ENCODE measurements around the gene CRTAC1. TPM values are rescaled to one million over a fixed set of nuclear protein-coding genes. Genes with fewer than 3 reads are reported as not detected.

CRTAC1 gene
- not detected in 2 replicates for total RNA-seq

DNA sequence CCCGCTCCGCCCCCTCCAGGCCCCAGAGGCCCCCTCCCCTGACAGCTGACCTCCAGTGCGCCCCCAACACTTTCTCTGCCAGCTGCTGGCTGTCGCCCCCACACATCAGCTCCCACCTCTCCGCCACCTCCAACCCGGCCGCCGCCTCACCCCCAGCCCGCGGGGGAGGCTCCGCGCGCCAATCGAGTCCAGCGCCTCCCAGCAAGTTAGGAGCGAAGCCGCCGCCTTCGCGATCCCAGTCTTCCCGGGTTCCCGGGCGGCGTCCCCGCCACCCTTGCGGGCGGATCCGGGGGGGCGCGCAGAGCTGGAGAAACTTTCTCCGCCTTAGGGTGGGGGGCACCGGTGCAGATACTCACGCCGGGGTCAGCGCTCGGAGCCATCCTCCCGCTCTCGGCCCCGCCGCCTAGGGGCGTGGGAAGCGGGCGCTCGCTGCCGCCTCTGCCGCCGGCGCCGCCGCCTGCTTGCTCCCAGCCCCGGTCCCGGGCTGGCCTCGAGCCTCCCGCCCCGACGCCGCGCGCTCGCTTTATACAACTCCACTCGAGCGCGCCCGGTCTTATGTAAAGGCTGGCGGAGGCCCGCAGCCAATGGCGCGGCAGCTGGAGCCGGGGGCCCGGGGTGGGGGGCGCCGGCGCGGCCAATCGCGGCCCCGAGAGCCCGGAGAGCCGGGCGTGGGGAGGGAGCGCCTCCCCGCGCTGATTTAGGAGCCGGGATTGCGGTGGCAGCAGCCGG is at the start of gene CRTAC1:
Gene CRTAC1, minus strand, starts transcription at position 529 of the 729 bp plus-strand sequence. Its CDS starts 149 bp downstream, at position 380.
- peak; percentile 90 for DNase-seq (ENCODE audit: insufficient read length, low spot score, missing footprints)
- no peak within 1 kb of the TSS for H2AFZ ChIP-seq (ENCODE audit: low read length)

GRCh38 chr10:98078774-98079173 is 48.4 kb upstream of the CRTAC1 start:
- no peak for TF ChIP-seq CTCF (IDR thresholded peaks at IDR 0.05; ENCODE audit: extremely low read depth, low read depth, low read length)
- H3K4me1 ChIP-seq (ENCODE audit: insufficient read depth, low read length) = no peaks in the 10 kb centered on the region
- no peaks in the 10 kb centered on the region for H3K36me3 ChIP-seq (ENCODE audit: insufficient read depth, low read length)
- no peaks in the 10 kb centered on the region for H3K9me3 ChIP-seq (ENCODE audit: low read depth, low read length)
- H4K20me1 ChIP-seq (ENCODE audit: insufficient read depth, low read length) = no peaks in the 10 kb centered on the region
- H2AFZ ChIP-seq (ENCODE audit: low read length) = no peak overlapping the region
- no peak overlapping the region for H3K4me3 ChIP-seq (ENCODE audit: insufficient read depth, low read length)
- H3K4me2 ChIP-seq (ENCODE audit: insufficient read depth, low read length) = no peak overlapping the region
- no peak for DNase-seq (ENCODE audit: insufficient read length, low spot score, missing footprints)
- no peaks in the 10 kb centered on the region for H3K79me2 ChIP-seq (ENCODE audit: insufficient read depth, low read length)
- no peaks in the 10 kb centered on the region for H3K27me3 ChIP-seq (ENCODE audit: insufficient read depth, low read length)
- H3K27ac ChIP-seq (ENCODE audit: low read depth, low read length) = no peak overlapping the region

More for the DNA sequence above, at the start of gene CRTAC1:
- H3K4me2 ChIP-seq (ENCODE audit: insufficient read depth, low read length) = no peak within 1 kb of the TSS
- H3K4me3 ChIP-seq (ENCODE audit: insufficient read depth, low read length) = no peak within 1 kb of the TSS
- H4K20me1 ChIP-seq (ENCODE audit: insufficient read depth, low read length) = no peaks in the 10 kb centered on the region
- no peak for TF ChIP-seq CTCF (IDR thresholded peaks at IDR 0.05; ENCODE audit: extremely low read depth, low read depth, low read length)
- H3K4me1 ChIP-seq (ENCODE audit: insufficient read depth, low read length) = no peaks in the 10 kb centered on the region
- no peak within 1 kb of the TSS for H3K27ac ChIP-seq (ENCODE audit: low read depth, low read length)
- no peaks in the 10 kb centered on the region for H3K79me2 ChIP-seq (ENCODE audit: insufficient read depth, low read length)
- no peaks in the 10 kb centered on the region for H3K9me3 ChIP-seq (ENCODE audit: low read depth, low read length)
- H3K36me3 ChIP-seq (ENCODE audit: insufficient read depth, low read length) = no peaks in the 10 kb centered on the region
- peaks cover 54% of the 10 kb centered on the region for H3K27me3 ChIP-seq (ENCODE audit: insufficient read depth, low read length)

DNA sequence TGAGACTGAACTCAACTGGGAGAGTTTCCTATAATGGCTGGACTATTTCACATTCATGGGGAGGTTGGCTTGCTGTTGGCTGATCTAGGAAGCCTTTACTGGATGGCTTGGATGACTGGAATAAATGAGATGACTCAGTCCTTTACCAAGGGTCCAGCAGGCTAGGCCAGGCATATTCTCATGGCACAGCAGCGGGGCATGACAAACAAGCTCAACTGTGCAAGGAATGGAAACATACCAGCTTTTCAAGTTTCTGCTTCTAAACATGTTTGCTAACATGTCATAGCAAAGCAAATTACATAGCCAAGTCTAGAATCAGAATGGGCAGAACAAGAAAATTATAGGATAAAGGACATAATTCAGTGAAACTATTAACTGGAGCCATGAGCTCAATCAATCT is 46.8 kb upstream of the CRTAC1 start:
- no peak overlapping the region for H2AFZ ChIP-seq (ENCODE audit: low read length)
- no peaks in the 10 kb centered on the region for H3K27me3 ChIP-seq (ENCODE audit: insufficient read depth, low read length)
- H3K27ac ChIP-seq (ENCODE audit: low read depth, low read length) = no peak overlapping the region
- H3K4me2 ChIP-seq (ENCODE audit: insufficient read depth, low read length) = no peak overlapping the region
- no peaks in the 10 kb centered on the region for H4K20me1 ChIP-seq (ENCODE audit: insufficient read depth, low read length)
- DNase-seq (ENCODE audit: insufficient read length, low spot score, missing footprints) = no peak
- no peaks in the 10 kb centered on the region for H3K4me1 ChIP-seq (ENCODE audit: insufficient read depth, low read length)
- no peaks in the 10 kb centered on the region for H3K79me2 ChIP-seq (ENCODE audit: insufficient read depth, low read length)
- no peaks in the 10 kb centered on the region for H3K9me3 ChIP-seq (ENCODE audit: low read depth, low read length)
- H3K4me3 ChIP-seq (ENCODE audit: insufficient read depth, low read length) = no peak overlapping the region
- TF ChIP-seq CTCF (IDR thresholded peaks at IDR 0.05; ENCODE audit: extremely low read depth, low read depth, low read length) = no peak
- H3K36me3 ChIP-seq (ENCODE audit: insufficient read depth, low read length) = no peaks in the 10 kb centered on the region

GRCh38 chr10:98076086-98076485 is 45.7 kb upstream of the CRTAC1 start:
- DNase-seq (ENCODE audit: insufficient read length, low spot score, missing footprints) = no peak
- H3K4me2 ChIP-seq (ENCODE audit: insufficient read depth, low read length) = no peak overlapping the region
- no peak overlapping the region for H3K4me3 ChIP-seq (ENCODE audit: insufficient read depth, low read length)
- no peaks in the 10 kb centered on the region for H4K20me1 ChIP-seq (ENCODE audit: insufficient read depth, low read length)
- no peak overlapping the region for H2AFZ ChIP-seq (ENCODE audit: low read length)
- no peak overlapping the region for H3K27ac ChIP-seq (ENCODE audit: low read depth, low read length)
- H3K36me3 ChIP-seq (ENCODE audit: insufficient read depth, low read length) = no peaks in the 10 kb centered on the region
- TF ChIP-seq CTCF (IDR thresholded peaks at IDR 0.05; ENCODE audit: extremely low read depth, low read depth, low read length) = no peak
- H3K79me2 ChIP-seq (ENCODE audit: insufficient read depth, low read length) = no peaks in the 10 kb centered on the region
- no peaks in the 10 kb centered on the region for H3K4me1 ChIP-seq (ENCODE audit: insufficient read depth, low read length)
- H3K27me3 ChIP-seq (ENCODE audit: insufficient read depth, low read length) = no peaks in the 10 kb centered on the region
- H3K9me3 ChIP-seq (ENCODE audit: low read depth, low read length) = no peaks in the 10 kb centered on the region

Data from osteoblast (primary cell).